IMR-90 (cell line): ENCODE data around the gene CD209. TPM values are rescaled to one million over a fixed set of nuclear protein-coding genes. Genes with fewer than 3 reads are reported as not detected.
A peak's percentile ranks its signal among the peaks of the same experiment; 100 is the strongest.

Experiments
- ATAC-seq: fragments of 200-7000 bp; cut with Tn5 transposase; 2 replicates; pipeline ENCODE4 v1.9.1; 2020; ENCODE audit warnings: low read depth, mild to moderate bottlenecking, moderate library complexity
- BruUV-seq: library from RNA; stranded (reverse); fragments of 400-500 nt; replicated peaks from 2 replicates; lab custom pipeline; 2021; lab: Mats Ljungman, UMichigan
- CTCF ChIA-PET: fragments of 300-600 bp; formaldehyde crosslinking; extraction: SDS; loops from one replicate; lab custom pipeline; 2021; ENCODE audit warnings: antibody characterized with exemption; lab: Yijun Ruan, JAX
- POLR2A ChIA-PET: fragments of 300-600 bp; sonication (Branson Sonifier 250); formaldehyde crosslinking; loops from one replicate; lab custom pipeline; 2022; ENCODE audit warnings: antibody characterized with exemption; ENCODE audit not compliant: unreplicated experiment; lab: Charles Lee
- DNase-seq: peaks from one replicate; pipeline ENCODE4 v3.0.0; 2013
- H2AFZ ChIP-seq: replicated peaks from 2 replicates; pipeline ENCODE3; 2013; ENCODE audit warnings: low read length, mild to moderate bottlenecking; ENCODE audit not compliant: poor library complexity
- H2AK5ac ChIP-seq: 2 replicates; pipeline ENCODE4 v1.6.1; 2013; ENCODE audit warnings: low read depth, low read length, inconsistent platforms
- H2AK9ac ChIP-seq: replicated peaks from 2 replicates; pipeline ENCODE3; 2013; ENCODE audit warnings: mild to moderate bottlenecking, low read depth, low read length, moderate library complexity; ENCODE audit not compliant: poor library complexity
- H2BK120ac ChIP-seq: 2 replicates; pipeline ENCODE4 v1.6.1; 2013; ENCODE audit warnings: low read depth, low read length, inconsistent platforms
- H2BK15ac ChIP-seq: 3 replicates; pipeline ENCODE4 v1.6.1; 2013; ENCODE audit warnings: low read depth, low read length, inconsistent platforms
- H2BK20ac ChIP-seq: 2 replicates; pipeline ENCODE4 v1.6.1; 2013; ENCODE audit warnings: low read depth, mild to moderate bottlenecking, inconsistent platforms, low read length, moderate library complexity
- H2BK5ac ChIP-seq: 2 replicates; pipeline ENCODE4 v1.6.1; 2013; ENCODE audit warnings: mild to moderate bottlenecking, low read depth, low read length, inconsistent platforms; ENCODE audit not compliant: poor library complexity, severe bottlenecking
- H3K14ac ChIP-seq: replicated peaks from 2 replicates; pipeline ENCODE4 v1.6.1; 2013; ENCODE audit warnings: low read depth, low read length, inconsistent platforms
- H3K18ac ChIP-seq: 2 replicates; pipeline ENCODE4 v1.6.1; 2013; ENCODE audit warnings: low read depth, low read length, control low read depth
- H3K23ac ChIP-seq: 2 replicates; pipeline ENCODE4 v1.6.1; 2013; ENCODE audit warnings: low read depth, low read length, inconsistent platforms
- H3K27ac ChIP-seq: 2 replicates; pipeline ENCODE4 v1.5.1; 2013; ENCODE audit warnings: mild to moderate bottlenecking, control low read depth, low read length; ENCODE audit not compliant: insufficient read depth
- H3K27me3 ChIP-seq: 2 replicates; pipeline ENCODE4 v1.6.1; 2013; ENCODE audit warnings: low read length; ENCODE audit not compliant: control insufficient read depth, insufficient read depth
- H3K36me3 ChIP-seq: 2 replicates; pipeline ENCODE4 v1.6.1; 2013; ENCODE audit warnings: low read length, mixed read lengths; ENCODE audit not compliant: control insufficient read depth, insufficient read depth
- H3K4ac ChIP-seq: 2 replicates; pipeline ENCODE4 v1.6.1; 2013; ENCODE audit warnings: low read depth, low read length, inconsistent platforms
- H3K4me1 ChIP-seq: 2 replicates; pipeline ENCODE4 v1.6.1; 2013; ENCODE audit warnings: low read length, mixed read lengths; ENCODE audit not compliant: control insufficient read depth, insufficient read depth
- H3K4me2 ChIP-seq: 2 replicates; pipeline ENCODE4 v1.6.1; 2013; ENCODE audit warnings: low read depth, mild to moderate bottlenecking, control low read depth, low read length, moderate library complexity
- H3K4me3 ChIP-seq: 2 replicates; pipeline ENCODE4 v1.5.1; 2013; ENCODE audit warnings: low read depth, mild to moderate bottlenecking, control low read depth, low read length, moderate library complexity; ENCODE audit not compliant: insufficient read depth
- H3K56ac ChIP-seq: 2 replicates; pipeline ENCODE4 v1.6.1; 2013; ENCODE audit warnings: low read length, inconsistent platforms; ENCODE audit not compliant: insufficient read depth; ENCODE audit errors: extremely low read depth
- H3K79me1 ChIP-seq, 2 experiments: 2 replicates each; pipeline ENCODE4 v1.6.1; 2013; ENCODE audit warnings: low read length in 2 of 2, inconsistent platforms in 1 of 2, low read depth in 1 of 2
- H3K9ac ChIP-seq: 2 replicates; pipeline ENCODE4 v1.6.1; 2013; ENCODE audit warnings: low read depth, low read length, control low read depth
- H3K9me1 ChIP-seq: 2 replicates; pipeline ENCODE4 v1.6.1; 2013; ENCODE audit warnings: low read length, inconsistent platforms; ENCODE audit not compliant: insufficient read depth
- H3K9me3 ChIP-seq: 2 replicates; pipeline ENCODE4 v1.6.1; 2013; ENCODE audit warnings: low read length; ENCODE audit not compliant: control insufficient read depth, insufficient read depth
- H4K20me1 ChIP-seq: 2 replicates; pipeline ENCODE4 v1.6.1; 2013; ENCODE audit warnings: low read length, inconsistent platforms; ENCODE audit not compliant: insufficient read depth
- H4K5ac ChIP-seq: 2 replicates; pipeline ENCODE4 v1.6.1; 2013; ENCODE audit warnings: mild to moderate bottlenecking, low read depth, low read length, control low read depth
- H4K8ac ChIP-seq, 2 experiments: 2 replicates each; pipeline ENCODE4 v1.6.1; 2013; ENCODE audit warnings: low read depth in 2 of 2, low read length in 2 of 2, control low read depth in 1 of 2, inconsistent platforms in 1 of 2
- H4K91ac ChIP-seq: 2 replicates; pipeline ENCODE4 v1.6.1; 2013; ENCODE audit warnings: low read depth, low read length, inconsistent platforms; ENCODE audit not compliant: insufficient read depth
- CEBPB ChIP-seq: IDR thresholded peaks from 2 replicates; pipeline ENCODE4 v1.6.1; 2012; ENCODE audit warnings: low read depth, low read length, improper control_type of control experiment
- FOS ChIP-seq: fragments of 150-350 bp; IDR thresholded peaks from 2 replicates; pipeline ENCODE4 v1.6.1; 2016; ENCODE audit warnings: low read depth, low read length
- WGBS, 2 experiments: methylation state at CpG; one replicate each; pipeline versions ENCODE4 v1.1.5 to v1.1.7; 2013; ENCODE audit warnings: missing lambda C conversion rate in 2 of 2; ENCODE audit not compliant: insufficient read length in 1 of 2; ENCODE audit errors: extremely low coverage in 2 of 2; 5-methylcytosine and 5-hydroxymethylcytosine counted together
- dilution Hi-C: fragments of 300-500 bp; cut with HindIII; formaldehyde crosslinking; loops from one replicate; pipeline ENCODE4 v1.14.3; 2018; ENCODE audit warnings: low sequenced_read_pairs; ENCODE audit not compliant: unreplicated experiment
- in situ Hi-C: fragments of 300-500 bp; cut with MboI; formaldehyde crosslinking; loops from 3 replicates; pipeline ENCODE4 v1.14.3; 2019; ENCODE audit warnings: low sequenced_read_pairs, inconsistent platforms, mixed read lengths
- intact Hi-C: fragments of 100-400 bp; cut with micrococcal nuclease; formaldehyde crosslinking; loops from 2 replicates; pipeline ENCODE4 v1.10.0; 2022
- polyA plus RNA-seq, 3 experiments: library from polyadenylated mRNA; depleted of rRNA; stranded (reverse); fragments of >200 nt; gene quantifications; 2 replicates each; pipeline ENCODE4 v1.2.3, GENCODE V29; 2012; ENCODE audit warnings: low replicate concordance in 1 of 3
- total RNA-seq: library from RNA; depleted of rRNA; stranded (reverse); fragments of >200 nt; gene quantifications from 2 replicates; pipeline ENCODE4 v1.2.3, GENCODE V29; 2012
- TF ChIP-seq, protein P1 (sequence below): fragments of 150-350 bp; IDR thresholded peaks from 2 replicates; pipeline ENCODE4 v1.6.1; 2016; ENCODE audit warnings: low read depth, mild to moderate bottlenecking, low read length, moderate library complexity, borderline replicate concordance

Gene CD209
- total and polyA plus RNA-seq, 2 of the 4 experiments (the other 2 are of a cell fraction), result not detected

- Histone ChIP-seq H3K4me3 (no peak overlapping the region), H3K14ac (no peak overlapping the region), H2AFZ (no peak overlapping the region), H3K4ac (no peak overlapping the region), H2BK5ac (no peak overlapping the region), H3K9me1 (no peaks in the 10 kb centered on the region), H3K23ac (no peak overlapping the region), H3K18ac (no peak overlapping the region), H4K91ac (no peak overlapping the region), H4K20me1 (no peaks in the 10 kb centered on the region), H2BK120ac (no peak overlapping the region), H2BK15ac (no peak overlapping the region), H2AK5ac (no peak overlapping the region), H3K4me2 (no peak overlapping the region), H3K27ac (no peak overlapping the region), H3K9me3 (no peaks in the 10 kb centered on the region), H3K4me1 (no peaks in the 10 kb centered on the region), H3K36me3 (no peaks in the 10 kb centered on the region), H3K27me3 (peaks cover 10% of the 10 kb centered on the region; the same call in 1 of the 2 replicates), H4K5ac (no peak overlapping the region), H3K79me1 (no peaks in the 10 kb centered on the region), H2BK20ac (no peak overlapping the region), H4K8ac (no peak overlapping the region), H3K56ac (no peak overlapping the region), H2AK9ac (no peak overlapping the region), H3K9ac (no peak overlapping the region)
- in situ Hi-C loops (no loop called here), intact Hi-C loops (no loop called here), dilution Hi-C loops (no loop called here)
- ChIA-PET CTCF (no interaction called here), POLR2A (no interaction called here)
- 72% methylated on average over 9 of the region's 14 CpGs; no CpG with 5 or more reads in 1 of the 2 experiments for WGBS, 2 experiments
- TF ChIP-seq, protein P1, sequence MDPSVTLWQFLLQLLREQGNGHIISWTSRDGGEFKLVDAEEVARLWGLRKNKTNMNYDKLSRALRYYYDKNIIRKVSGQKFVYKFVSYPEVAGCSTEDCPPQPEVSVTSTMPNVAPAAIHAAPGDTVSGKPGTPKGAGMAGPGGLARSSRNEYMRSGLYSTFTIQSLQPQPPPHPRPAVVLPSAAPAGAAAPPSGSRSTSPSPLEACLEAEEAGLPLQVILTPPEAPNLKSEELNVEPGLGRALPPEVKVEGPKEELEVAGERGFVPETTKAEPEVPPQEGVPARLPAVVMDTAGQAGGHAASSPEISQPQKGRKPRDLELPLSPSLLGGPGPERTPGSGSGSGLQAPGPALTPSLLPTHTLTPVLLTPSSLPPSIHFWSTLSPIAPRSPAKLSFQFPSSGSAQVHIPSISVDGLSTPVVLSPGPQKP, result no peak
- TF ChIP-seq FOS, result no peak
- TF ChIP-seq CEBPB, result peak; percentile 37; the same call in 1 of the 2 replicates
- BruUV-seq, result no TSS peak
- ATAC-seq (no peak), DNase-seq (no peak)
Measured at GRCh38 chr19:7706188-7706954, 41.0 kb downstream of the CD209 start.
